GM18499 (cell line): Measurements from ENCODE around the gene CAMK1D.
"Not testable (repeated sequence)": the region's sequence is repeated elsewhere in the genome, so short reads cannot be mapped to it uniquely, and the experiment has no call there.

Experiments used
- ATAC-seq: cut with Tn5 transposase; IDR thresholded peaks from one replicate; pipeline ENCODE4 v1.9.1; 2021; ENCODE audit warnings: moderate number of reproducible peaks; ENCODE audit not compliant: insufficient read depth, unreplicated experiment

Gene CAMK1D

DNA sequence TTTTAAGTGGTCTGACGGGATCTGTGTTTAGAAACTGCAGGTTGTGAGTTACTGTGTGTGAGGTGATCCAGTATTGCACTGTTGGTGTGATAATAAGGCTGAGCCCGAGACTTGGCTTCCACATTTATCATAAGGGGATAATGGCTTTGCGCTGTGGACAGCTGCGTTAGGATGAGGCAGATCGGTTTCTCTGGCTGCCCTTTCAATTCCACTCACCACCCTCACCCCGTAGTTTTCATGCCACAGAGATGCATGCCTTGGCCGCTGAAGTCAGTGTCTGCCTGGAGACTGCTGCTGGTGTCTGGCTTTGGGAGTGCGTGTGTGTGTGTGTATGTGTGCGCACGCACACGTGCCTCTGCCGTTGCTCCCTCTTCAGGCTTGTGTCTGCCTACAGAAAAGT is 379.1 kb downstream of the CAMK1D start:
- ATAC-seq = no peak

DNA sequence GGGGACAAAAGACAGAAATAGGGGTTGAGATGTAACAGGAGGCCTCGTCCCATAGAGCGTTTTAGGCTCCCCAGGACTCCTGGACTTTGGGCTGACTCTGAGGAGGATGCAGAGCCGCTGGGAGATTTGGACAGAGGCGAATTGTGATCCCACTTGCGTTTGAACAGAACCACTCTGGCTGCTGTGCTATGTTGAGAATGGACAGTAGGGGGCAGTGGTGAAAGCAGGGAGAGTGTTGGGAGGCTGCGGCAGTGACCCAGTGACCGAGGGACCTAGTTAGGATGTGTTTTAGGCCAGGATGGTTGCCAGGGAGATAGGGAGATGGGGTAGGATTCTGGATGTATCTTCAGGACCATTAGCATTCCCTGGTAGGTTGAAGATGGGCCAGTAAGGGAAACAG is 380.5 kb downstream of the CAMK1D start:
- ATAC-seq = no peak

DNA sequence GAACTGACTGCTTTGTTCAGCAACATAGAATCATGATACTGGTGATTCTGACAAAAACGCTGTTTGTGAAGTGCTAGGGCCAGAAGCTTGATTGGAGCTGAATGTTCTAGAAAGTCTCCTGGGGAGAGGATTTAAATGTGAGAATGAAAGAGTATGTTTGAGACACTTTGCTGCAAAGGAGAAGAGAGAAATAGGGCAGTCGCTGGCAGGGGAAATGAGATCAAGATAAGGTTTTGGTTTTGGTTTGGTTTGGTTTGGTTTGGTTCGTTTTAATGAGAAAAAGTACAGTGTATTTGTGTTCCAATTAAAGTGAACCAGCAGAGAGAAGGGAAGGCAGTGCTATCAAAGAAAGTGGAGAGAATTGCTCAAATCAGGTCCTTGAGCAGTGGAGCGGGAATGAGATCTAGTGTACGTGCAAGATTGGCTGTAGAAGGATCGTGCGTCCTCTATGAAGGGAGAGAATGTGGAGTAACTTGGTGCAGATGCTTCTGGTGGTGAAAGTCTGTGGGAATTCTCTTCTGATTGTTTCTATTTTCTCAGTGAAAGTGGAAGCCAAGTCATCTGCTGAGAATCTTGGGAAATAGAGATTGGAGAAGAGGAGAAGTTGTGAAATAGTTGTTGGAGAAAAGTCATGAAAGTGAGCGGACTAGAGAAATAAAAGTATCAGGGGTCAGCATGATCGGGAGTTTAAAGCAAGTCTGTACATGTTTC is 381.6 kb downstream of the CAMK1D start:
- ATAC-seq = no peak

DNA sequence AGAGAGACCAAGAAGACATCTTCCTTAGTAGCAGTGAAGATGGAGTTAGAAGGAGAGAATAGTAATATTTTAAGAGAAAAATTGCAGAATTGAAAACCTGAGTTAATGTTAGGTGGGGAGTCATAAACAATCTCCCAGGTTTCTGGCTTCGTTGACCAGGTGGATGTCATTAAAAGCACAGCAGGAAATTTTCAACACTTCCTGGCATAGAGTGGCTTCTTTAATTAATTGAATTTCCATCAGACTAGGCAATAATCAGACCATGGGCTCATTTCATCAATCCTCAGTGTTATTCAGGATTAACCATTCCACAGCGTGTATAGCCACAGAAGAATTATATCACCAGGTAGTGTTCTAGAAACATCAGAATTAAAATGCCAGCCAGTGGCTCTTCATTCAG is 383.9 kb downstream of the CAMK1D start:
- ATAC-seq = no peak

DNA sequence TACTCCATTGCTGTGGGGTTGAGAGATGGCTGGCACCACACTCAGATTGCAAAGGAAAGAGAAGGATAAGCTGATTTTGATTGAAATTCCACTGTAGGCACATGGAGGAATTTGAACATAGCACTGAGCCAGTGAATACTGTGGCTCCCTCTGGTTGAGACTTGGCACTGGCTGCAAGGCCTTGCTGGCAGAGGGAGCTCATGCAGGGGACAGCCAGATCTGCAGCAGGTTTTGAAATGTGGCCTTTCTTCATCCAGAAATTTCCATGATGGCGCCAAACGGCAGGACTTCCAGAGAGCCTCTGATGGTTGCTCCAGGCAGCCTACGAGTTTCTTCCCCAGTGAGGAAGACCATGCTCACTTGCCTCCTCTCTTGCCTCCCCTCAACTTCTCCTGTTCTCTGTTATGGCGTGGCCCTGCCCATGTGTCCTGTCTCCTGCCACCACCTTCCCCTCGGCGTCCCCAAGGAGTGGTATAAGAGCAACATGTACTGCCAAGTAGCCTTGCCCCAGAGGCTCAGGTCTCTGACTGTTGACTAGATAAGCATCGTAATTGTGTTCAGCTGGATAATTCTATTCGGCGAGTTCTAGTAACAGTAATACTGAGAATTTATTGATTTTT is 386.6 kb downstream of the CAMK1D start:
- no peak for ATAC-seq

DNA sequence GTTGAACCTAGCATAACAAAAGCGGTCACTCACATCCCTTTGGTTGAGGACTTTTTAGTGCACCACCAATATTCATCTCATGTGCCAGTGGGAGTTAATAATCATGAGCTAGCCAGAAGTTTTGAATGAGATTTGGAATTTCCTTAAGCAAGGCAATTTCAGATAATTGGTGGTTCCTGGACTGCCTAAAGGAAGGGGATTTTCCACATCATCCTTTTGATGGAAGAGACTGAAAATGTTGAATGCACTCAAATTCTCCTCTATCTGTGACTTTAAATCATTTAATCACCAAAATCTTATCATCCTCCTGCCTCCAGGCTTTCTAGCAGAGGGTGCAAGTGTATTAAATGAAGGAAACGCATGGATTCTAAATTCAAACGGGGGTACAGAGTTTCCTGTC is 391.5 kb downstream of the CAMK1D start:
- ATAC-seq = no peak

DNA sequence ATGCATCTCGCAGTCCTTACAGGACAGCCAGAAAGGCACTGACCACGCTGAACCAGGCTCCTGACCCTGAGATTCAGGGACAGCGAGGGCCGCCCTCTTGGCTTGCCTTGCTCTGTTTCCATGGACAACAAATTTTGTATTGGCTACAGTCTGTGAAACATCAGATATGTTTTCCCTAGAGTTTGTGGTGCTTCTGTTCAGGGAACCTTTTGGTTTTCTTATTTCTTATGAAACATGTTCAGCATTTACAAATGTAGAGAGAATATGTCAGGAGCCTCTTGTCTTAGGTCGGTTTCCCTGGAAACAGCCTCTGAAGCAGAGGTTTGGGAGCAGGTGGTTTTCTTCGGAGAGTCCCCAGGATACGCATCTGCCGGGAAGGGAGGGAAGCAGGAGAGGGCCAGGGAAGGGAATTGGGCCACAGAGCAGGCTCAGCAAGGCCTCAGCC is 392.0 kb downstream of the CAMK1D start:
- ATAC-seq = no peak

DNA sequence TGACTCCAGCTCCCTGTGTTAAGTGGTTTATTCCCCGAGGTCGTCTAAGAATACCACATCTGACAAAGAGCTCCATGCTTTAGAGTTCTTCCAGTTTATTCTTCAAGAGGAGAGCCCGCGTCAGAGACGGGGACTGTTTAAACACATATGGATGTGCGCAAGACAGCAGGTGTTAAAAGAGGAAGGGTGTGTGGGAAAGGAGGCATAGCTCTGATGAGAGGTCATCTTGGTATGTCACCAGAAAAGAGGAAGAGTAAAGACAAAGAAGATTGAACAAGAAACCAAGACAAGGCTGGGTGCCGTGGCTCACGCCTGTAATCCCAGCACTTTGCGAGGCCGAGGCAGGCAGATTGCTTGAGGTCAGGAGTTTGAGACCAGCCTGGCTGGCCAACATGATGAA is 393.4 kb downstream of the CAMK1D start:
- no peak for ATAC-seq

DNA sequence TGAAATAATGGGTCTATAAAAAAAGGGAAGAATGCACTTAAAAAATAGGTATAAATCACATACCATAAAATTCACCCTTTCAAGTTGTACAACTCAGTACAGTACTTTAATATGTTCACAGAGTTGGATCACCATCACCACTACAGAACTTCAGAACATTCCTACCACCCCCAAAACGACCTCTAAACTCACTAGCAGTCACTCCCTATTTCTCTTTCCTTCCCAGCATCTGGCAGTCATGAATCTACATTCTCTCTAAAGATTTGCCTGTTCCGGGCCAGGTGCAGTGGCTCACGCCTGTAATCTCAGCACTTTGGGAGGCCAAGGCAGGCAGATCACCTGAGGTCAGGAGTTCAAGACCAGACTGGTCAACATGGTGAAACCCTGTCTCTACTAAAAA is 394.1 kb downstream of the CAMK1D start:
- ATAC-seq = not testable (repeated sequence)

DNA sequence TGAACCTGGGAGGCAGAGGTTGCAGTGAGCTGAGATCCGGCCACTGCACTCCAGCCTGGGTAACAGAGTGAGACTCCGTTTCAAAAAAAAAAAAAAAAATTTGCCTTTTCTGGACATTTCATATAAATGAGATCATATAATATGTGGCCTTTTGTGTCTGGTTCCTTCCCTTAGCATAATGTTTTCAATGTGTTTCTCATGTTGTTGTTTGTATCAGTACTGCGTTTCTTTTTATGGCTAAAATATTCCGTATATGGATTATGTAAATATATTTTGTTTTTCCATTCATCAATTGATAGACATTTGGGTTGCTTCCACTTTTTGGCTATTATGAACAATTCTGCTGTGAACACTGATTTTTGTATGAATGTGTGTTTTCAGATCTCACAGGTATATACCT is 394.6 kb downstream of the CAMK1D start:
- no peak for ATAC-seq

DNA sequence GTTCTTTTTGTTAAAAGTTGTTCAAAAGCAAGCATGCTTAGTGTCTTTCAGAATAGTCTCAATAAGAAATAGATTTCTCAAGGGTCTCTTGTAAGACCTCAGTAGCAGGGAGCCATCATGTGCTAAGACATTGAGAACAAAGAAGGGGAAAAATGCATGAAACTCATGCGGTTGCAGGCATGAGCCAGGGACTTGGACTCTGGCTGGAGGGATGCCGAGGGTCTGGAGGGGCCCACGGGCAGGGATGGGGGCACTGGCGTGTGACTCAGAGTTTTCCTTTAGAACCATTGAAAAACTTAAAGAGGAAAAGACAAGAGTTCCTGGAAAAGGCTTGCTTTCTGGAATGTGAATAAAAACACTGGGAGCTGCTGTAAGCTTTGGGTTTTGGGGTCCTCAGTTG is 398.8 kb downstream of the CAMK1D start:
- no peak for ATAC-seq

DNA sequence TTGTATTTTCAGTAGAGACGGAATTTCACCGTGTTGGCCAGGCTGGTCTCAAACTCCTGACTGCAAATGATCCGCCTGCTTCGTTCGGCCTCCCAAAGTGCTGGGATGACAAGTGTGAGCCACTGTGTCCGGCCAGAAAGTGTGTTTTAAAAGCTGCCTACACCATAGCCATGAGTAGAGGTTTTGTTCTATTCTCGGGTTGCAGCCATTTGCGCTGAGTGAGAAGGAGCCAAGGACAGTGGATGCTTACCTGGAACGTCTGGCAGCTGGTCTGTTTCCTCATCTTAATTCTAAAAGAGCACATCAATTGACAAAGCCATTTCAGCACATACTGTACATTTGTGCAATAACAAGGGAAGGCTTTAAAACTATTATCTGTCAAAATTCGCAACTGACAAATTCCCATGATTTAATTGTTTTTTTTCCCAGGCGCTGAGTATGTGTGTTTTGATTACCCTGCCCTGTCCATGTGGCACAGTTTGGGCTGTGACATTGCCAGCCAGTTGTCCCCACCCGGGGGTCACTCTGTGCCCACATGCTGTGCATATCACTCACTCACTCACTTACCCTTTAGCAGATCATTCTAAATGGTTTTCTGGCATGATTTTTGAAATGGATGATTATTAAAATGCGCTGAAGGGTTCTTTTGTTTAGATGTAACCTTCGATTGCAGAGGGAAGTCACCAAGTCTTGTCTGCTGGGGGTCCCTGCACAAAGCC is 400.6 kb downstream of the CAMK1D start:
- ATAC-seq = no peak

DNA sequence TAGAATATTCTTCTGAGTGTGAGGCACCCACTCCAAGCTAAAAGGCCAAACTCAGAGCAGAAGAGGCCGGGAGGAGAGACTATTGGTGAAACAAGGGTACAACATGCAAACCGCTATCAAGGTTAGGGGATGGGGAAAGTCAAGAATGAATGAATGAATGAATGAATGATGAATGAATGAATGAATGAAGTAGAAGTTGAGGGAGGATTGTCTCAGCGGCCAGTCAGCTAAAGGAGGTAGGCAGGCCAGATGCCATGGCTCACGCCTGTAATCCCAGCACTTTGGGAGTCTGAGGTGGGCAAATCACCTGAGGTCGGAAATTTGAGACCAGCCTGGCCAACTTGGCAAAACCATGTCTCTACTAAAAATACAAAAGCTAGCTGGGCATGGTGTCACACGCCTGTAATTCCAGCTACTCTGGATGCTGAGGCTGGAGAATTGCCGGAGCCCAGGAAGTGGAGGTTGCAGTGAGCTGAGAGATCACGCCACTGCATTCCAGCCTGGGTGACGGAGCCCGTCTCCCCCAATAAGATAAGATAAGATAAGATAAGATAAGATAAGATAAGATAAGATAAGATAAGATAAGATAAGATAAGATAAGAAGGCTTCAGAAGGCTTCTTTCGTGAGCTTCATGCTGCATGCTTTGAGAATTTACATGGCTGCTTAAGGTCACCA is 401.3 kb downstream of the CAMK1D start:
- no peak for ATAC-seq

DNA sequence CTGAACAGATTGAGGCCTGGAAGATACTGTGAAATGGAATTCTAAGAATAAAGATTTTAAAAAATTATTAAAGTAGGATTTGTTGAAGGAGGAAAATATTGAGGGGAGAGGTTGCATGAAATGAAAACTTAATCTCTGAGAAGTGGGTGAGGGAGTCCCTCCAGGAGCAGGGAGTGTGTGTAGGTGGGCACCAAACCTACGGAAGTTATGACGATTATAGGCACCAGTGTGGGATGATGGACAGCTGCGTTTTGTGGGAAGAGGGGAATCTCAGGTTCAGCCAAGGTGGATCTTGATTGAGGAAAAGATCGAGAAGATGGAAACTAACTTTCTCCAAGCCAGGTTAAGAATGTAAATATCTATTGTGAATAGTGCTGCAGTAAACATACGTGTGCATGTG is 405.7 kb downstream of the CAMK1D start:
- ATAC-seq = no peak

DNA sequence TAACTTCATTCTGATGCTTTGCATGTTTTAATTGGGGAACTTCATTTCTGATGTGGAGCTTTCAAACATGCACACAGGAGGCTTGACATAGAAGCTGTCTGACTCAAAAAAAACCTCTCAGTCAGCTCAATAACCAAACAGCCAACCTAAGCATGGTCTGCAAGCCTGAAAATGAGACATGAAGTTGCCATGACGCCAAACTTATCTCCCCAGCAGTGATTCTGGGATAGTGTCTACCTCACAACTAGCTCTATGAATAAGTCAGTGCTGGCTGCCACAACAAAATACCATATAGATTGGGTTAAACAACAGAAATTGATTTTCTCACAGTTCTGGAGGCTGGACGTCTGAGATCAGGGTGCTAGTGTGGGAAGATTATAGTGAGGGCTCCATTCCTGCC is 408.0 kb downstream of the CAMK1D start:
- no peak for ATAC-seq

DNA sequence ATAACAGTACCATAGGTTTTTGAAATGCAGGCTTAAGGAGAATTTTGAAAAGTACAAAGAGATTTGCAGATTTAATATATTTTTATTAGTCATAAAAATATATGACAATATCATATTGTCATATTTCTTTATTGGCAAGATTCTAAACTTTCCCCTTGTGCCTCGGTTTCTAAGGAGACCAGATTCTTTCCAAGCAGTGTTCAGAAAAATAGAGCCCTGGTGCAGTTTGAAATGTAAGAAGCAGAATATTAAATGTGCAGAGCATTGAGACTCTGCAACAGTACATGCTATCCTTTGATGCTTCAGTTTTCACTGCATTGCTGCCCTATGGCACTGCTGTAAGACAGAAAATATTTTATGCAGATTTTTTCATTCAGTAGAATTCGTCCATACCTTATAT is 408.9 kb downstream of the CAMK1D start:
- ATAC-seq = no peak

DNA sequence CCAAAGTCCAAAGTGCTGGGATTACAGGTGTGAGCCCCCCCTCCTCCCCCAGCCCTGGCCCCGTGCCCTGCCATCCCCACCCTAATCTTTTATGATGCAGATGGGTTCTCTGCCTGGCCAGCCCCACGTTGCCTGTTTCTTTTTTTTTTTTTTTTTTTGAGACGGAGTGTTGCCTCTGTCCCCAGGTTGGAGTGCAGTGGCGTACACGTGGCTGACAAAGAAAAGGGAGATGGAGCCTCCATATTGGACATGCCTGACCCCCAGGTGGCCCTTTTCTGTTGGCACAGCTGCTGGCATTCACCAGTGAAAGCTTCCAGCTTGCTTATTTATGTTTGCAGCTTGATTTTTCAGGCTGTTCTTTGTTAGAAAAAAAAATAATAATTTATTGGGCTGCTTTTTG is 416.9 kb downstream of the CAMK1D start:
- no peak for ATAC-seq

DNA sequence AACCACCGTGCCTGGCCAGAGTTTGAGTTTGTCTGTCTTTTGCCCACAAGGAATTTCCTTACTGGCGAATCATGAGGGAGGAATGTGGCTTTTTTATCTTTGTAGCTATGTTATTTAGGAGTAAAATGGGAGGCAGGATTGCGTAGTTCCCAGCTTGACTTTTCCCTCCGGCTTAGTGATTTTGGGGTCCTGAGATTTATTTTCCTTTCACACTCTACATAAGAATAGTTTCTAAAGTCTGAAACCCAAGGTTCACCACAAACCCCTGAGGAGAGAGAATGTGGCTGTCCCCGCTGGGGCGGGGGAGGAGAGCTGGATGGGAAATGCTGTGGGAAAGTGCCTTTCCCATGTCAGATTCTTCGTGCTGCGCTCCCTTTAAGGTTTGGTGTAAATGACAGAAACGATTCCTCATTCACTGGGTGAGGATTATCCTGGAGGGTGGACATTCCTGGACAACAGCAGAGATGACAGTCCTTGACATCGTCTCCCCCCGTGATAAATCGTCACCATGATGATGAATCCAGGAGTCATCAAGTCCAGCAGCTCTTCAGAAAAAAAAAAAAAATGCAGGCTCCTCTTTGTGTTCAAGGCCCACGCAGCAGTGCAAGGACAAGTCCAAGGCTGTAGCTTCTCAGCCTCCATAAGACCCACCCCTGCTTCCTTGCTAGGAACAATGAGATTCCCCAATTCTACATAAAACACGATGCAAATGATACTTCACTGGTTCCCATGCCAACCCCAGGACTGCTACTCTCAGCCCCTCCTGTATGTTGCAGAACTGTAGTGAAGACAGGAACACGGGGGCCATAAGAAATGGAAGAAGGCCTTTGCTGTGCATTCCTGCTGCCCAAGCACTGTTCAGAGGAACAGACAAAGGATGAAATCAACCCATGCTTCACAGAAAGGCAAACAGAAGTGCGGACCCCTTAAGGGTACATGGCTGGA is 419.1 kb downstream of the CAMK1D start:
- ATAC-seq = no peak

DNA sequence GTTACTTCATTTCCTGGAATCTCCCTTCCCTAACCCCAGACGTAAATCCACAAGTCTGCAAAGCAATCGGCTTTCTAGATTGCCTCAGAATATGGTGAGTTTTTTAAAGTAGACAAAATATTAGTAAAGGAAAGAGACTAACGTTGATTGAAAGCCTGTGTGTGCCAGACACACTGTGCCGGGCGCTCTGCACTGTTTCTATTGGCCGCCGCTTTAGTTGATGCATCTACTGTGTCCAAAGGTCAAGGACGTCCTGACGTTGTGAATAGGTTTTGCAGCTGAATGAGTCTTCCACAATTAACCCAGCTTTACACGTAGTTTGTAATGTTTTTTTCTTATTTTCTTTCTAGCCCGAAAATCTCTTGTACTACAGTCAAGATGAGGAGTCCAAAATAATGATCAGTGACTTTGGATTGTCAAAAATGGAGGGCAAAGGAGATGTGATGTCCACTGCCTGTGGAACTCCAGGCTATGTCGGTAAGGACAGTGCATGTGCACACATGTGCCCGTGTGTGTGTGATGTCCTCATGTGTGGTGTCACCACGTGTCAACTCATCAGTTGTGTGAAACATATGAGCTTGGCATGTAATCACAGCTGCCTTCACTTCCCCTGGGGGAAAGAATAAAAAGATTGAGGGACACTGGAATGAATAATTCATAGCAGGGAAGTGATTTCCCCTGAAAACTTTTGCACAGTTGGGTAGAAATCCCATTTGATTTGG is 420.1 kb downstream of the CAMK1D start:
- ATAC-seq = no peak
